Gastrocnemius medialis (tissue), 4 donors: ENCODE measurements around the gene TBX18. TPM values are rescaled to one million over a fixed set of nuclear protein-coding genes. Genes with fewer than 3 reads are reported as not detected.

Source experiments
- ATAC-seq, 2 donors: fragments of 150-250 bp; one replicate each; pipeline ENCODE4 v1.9.1; 2016
- DNase-seq, 2 donors: peaks; one replicate each; pipeline ENCODE4 v3.0.0-alpha.2; 2019
- H3K27ac ChIP-seq, 4 donors: fragments of 200-600 bp; sonication (generic); 1 replicate in 1 of 4; 2 replicates in 3 of 4; pipeline ENCODE4 v1.5.1; 2016 to 2018; ENCODE audit warnings: mild to moderate bottlenecking in 2 of 4, moderate library complexity in 1 of 4
- H3K27me3 ChIP-seq, 3 donors: fragments of 200-600 bp; sonication (generic) in 2 of 3; 1 replicate in 1 of 3; 2 replicates in 2 of 3; pipeline versions ENCODE4 v1.5.1 to v1.6.0; 2016 to 2019; ENCODE audit warnings: mild to moderate bottlenecking in 1 of 3, moderate library complexity in 1 of 3
- H3K36me3 ChIP-seq, 2 donors: fragments of 200-600 bp; sonication (generic) in 1 of 2; one replicate each; pipeline ENCODE4 v1.5.1; 2017 to 2018
- H3K4me1 ChIP-seq, 2 donors: fragments of 200-600 bp; sonication (generic) in 1 of 2; one replicate each; pipeline ENCODE4 v1.5.1; 2016 to 2017; ENCODE audit warnings: mild to moderate bottlenecking in 2 of 2
- H3K4me3 ChIP-seq, 4 donors: fragments of 200-600 bp; sonication (generic) in 3 of 4; 1 replicate in 1 of 4; 2 replicates in 3 of 4; pipeline ENCODE4 v1.5.1; 2016 to 2019; ENCODE audit warnings: mild to moderate bottlenecking in 2 of 4
- H3K9me3 ChIP-seq, 3 donors: fragments of 200-600 bp; sonication (generic) in 2 of 3; 1 replicate in 1 of 3; 2 replicates in 2 of 3; pipeline ENCODE4 v1.5.1; 2016 to 2019
- CTCF ChIP-seq, 5 experiments: fragments of 450-650 bp in 3 of 5; fragments of 200-600 bp in 2 of 5; sonication (generic) in 2 of 5; IDR thresholded peaks in 4 of 5; conservative IDR thresholded peaks in 1 of 5; 1 replicate in 4 of 5; 2 replicates in 1 of 5; pipeline ENCODE4 v1.5.1; 2016 to 2019; ENCODE audit warnings: antibody characterized with exemption in 5 of 5, mild to moderate bottlenecking in 3 of 5, moderate library complexity in 3 of 5
- POLR2A ChIP-seq, 2 donors: fragments of 450-650 bp; IDR thresholded peaks; one replicate each; pipeline ENCODE4 v1.6.1; 2017; ENCODE audit warnings: antibody characterized with exemption in 2 of 2, mild to moderate bottlenecking in 2 of 2, moderate library complexity in 2 of 2
- in situ Hi-C, 4 donors: fragments of 200-750 bp; cut with MboI; loops; one replicate each; pipeline versions ENCODE4 v1.15.0 to v1.8.0; 2017; ENCODE audit warnings: low sequenced_read_pairs in 4 of 4
- intact Hi-C: fragments of 100-400 bp; cut with DNase I; formaldehyde crosslinking; loops from one replicate; pipeline ENCODE4 v1.15.1; 2023; ENCODE audit warnings: low total_unique reads
- total RNA-seq, 4 donors: library from RNA; depleted of rRNA; stranded (reverse); fragments of >200 nt; gene quantifications; one replicate each; pipeline versions ENCODE4 v1.1.0 to v1.2.3, GENCODE V29; 2016

Gene TBX18
- total RNA-seq, 4 donors from 2014 or later = 1.0 to 1.7 (median 1.3) TPM

- DNase-seq (no peak), ATAC-seq (no peak)
- intact Hi-C loops (no loop called here), in situ Hi-C loops (no loop called here)
- Histone ChIP-seq H3K27ac (no peak overlapping the region), H3K9me3 (no peaks in the 10 kb centered on the region), H3K4me1 (no peaks in the 10 kb centered on the region), H3K27me3 (no peaks in the 10 kb centered on the region), H3K4me3 (no peak overlapping the region), H3K36me3 (no peaks in the 10 kb centered on the region)
- no peak for TF ChIP-seq CTCF (IDR thresholded peaks at IDR 0.05 in 4 of 5, conservative IDR thresholded peaks at IDR 0.05 in 1 of 5)
- TF ChIP-seq POLR2A (IDR thresholded peaks at IDR 0.05) = no peak
Measured at GRCh38 chr6:84687431-84687830, 77.0 kb downstream of the TBX18 start.

DNA sequence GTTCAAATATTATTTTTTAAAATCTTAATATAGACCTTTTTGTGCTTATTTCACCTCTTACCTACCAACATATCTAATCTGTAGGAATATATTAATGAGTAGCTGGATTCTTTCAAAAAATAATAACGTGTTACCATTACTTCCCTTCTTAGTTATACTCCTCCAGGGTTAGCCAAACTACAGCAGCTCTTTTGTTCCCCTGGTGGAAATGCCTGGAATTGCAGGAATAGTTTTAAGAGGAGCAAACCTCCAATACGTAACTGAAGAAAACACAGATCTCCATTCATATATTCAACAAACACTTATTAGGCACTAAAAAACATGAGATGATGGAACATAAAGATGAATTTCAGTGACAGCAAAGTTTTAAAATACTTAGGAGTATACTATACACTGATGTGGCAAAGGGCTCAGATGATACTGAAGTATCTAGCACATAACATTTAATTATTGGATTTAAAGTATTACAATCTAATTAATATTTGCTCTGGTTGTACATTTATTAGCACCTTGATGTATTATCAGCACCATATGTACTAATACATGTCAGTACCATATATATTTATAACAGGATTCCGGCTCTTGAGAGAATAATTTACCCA, 78.3 kb downstream of the TBX18 start:
- TF ChIP-seq POLR2A (IDR thresholded peaks at IDR 0.05) (no peak), CTCF (IDR thresholded peaks at IDR 0.05 in 4 of 5, conservative IDR thresholded peaks at IDR 0.05 in 1 of 5) (peak in 1 of 5 experiments; percentile 18)
- H3K4me3 ChIP-seq = no peak overlapping the region
- no peak for DNase-seq
- H3K36me3 ChIP-seq = no peaks in the 10 kb centered on the region
- in situ Hi-C loops = no loop called here
- no peaks in the 10 kb centered on the region for H3K9me3 ChIP-seq
- H3K4me1 ChIP-seq = no peaks in the 10 kb centered on the region
- intact Hi-C loops = no loop called here
- no peaks in the 10 kb centered on the region for H3K27me3 ChIP-seq
- no peak overlapping the region for H3K27ac ChIP-seq
- ATAC-seq = no peak

DNA sequence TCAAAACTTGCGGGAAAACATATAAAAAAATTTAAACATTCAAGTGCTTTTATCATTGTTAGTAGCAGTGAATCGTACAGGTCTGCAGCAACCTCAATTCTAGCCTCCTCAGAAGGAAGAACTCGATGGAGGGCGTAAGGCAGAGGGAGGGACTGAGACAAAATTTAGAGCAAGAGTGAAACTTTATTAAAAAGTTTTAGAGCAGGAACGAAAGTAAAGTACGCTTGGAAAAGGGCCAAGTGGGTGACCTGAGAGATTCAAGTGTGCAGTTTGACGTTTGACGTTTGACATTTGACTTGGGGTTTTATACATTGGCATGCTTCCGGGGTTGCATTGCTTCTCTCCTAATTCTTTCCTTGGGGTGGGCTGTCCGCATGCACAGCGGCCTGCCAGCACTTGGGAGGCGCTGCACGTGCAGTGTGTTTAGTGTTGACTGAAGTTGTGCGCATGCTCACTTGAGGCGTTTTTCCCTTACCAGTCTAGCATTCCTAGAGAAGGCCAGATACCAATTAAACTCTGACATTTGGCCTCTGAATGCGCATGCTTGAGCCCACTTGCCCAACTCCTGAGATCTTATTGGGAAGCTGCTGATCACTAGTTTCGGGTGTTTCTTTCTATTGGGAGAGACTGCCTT, 82.6 kb downstream of the TBX18 start:
- intact Hi-C loops = no loop called here
- in situ Hi-C loops = no loop called here
- Histone ChIP-seq H3K4me3 (no peak overlapping the region), H3K27ac (no peak overlapping the region), H3K4me1 (no peaks in the 10 kb centered on the region), H3K9me3 (no peaks in the 10 kb centered on the region), H3K27me3 (no peaks in the 10 kb centered on the region), H3K36me3 (no peaks in the 10 kb centered on the region)
- ATAC-seq (no peak), DNase-seq (no peak)
- TF ChIP-seq CTCF (IDR thresholded peaks at IDR 0.05 in 4 of 5, conservative IDR thresholded peaks at IDR 0.05 in 1 of 5) (no peak), POLR2A (IDR thresholded peaks at IDR 0.05) (no peak)

DNA sequence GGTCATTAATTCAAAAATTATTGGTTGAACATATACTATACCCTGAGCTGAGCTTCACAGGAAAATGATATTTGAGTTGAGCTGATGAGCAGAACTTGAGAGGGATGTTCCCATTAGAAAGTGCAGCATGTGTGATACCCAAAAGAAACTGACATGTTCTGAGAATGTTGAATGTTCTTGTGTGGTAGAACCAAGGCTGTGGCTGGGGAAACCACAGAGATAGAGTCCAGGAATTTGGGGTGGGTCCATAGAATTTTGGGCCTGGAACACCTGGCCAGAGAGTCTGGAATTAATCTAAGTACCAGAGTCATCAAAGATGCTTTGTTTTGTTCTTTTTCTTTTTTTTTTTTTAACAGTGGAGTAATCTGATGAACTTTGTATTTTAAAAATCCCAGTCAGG, 88.7 kb downstream of the TBX18 start:
- no peak for DNase-seq
- Histone ChIP-seq H3K27ac (no peak overlapping the region), H3K9me3 (no peaks in the 10 kb centered on the region), H3K4me3 (no peak overlapping the region), H3K36me3 (no peaks in the 10 kb centered on the region), H3K27me3 (no peaks in the 10 kb centered on the region), H3K4me1 (no peaks in the 10 kb centered on the region)
- TF ChIP-seq CTCF (IDR thresholded peaks at IDR 0.05 in 4 of 5, conservative IDR thresholded peaks at IDR 0.05 in 1 of 5) (no peak), POLR2A (IDR thresholded peaks at IDR 0.05) (no peak)
- in situ Hi-C loops = no loop called here
- intact Hi-C loops = no loop called here
- ATAC-seq = no peak
